ENCODE measurements around the gene C4BPB.
"Not testable (repeated sequence)": the region's sequence is repeated elsewhere in the genome, so short reads cannot be mapped to it uniquely, and the experiment has no call there.

Gene C4BPB

GRCh38 chr1:207088701-207089626 is at the start of gene C4BPB:
Gene C4BPB, plus strand, starts transcription at chr1:207088860. Its CDS starts 672 bp downstream, at chr1:207089532.
- no peak for DNase-seq (ENCODE audit: low spot score)

- no peak for DNase-seq (ENCODE audit: low spot score)
These were observed 49.1 kb upstream of the C4BPB start for GRCh38 chr1:207039380-207040180.

GRCh38 chr1:207040181-207040533 is 48.5 kb upstream of the C4BPB start:
- peak; percentile 32 for DNase-seq (ENCODE audit: low spot score)

GRCh38 chr1:207041397-207041796 is 47.3 kb upstream of the C4BPB start:
- DNase-seq (ENCODE audit: low spot score): not testable (repeated sequence)

- no peak for DNase-seq (ENCODE audit: low spot score)
These were observed 43.2 kb upstream of the C4BPB start for GRCh38 chr1:207045453-207045852.

- no peak for DNase-seq (ENCODE audit: low spot score)
These were observed 41.2 kb upstream of the C4BPB start for GRCh38 chr1:207047505-207047904.

GRCh38 chr1:207048041-207048440 is 40.6 kb upstream of the C4BPB start:
- no peak for DNase-seq (ENCODE audit: low spot score)

GRCh38 chr1:207049054-207049453 is 39.6 kb upstream of the C4BPB start:
- DNase-seq (ENCODE audit: low spot score): no peak

- DNase-seq (ENCODE audit: low spot score): no peak
These were observed 39.1 kb upstream of the C4BPB start for GRCh38 chr1:207049514-207049913.

GRCh38 chr1:207049974-207050391 is 38.7 kb upstream of the C4BPB start:
- DNase-seq (ENCODE audit: low spot score): peak; percentile 64

- peak; percentile 87 for DNase-seq (ENCODE audit: low spot score)
These were observed 38.0 kb upstream of the C4BPB start for GRCh38 chr1:207050480-207051190.

- DNase-seq (ENCODE audit: low spot score): peak; percentile 47
These were observed 37.3 kb upstream of the C4BPB start, which contains the start of gene YOD1 for GRCh38 chr1:207051191-207051943. Gene YOD1, minus strand, starts transcription at chr1:207051208. Its CDS starts 178 bp downstream, at chr1:207051030.

- DNase-seq (ENCODE audit: low spot score): peak; percentile 90
These were observed 35.5 kb upstream of the C4BPB start, which contains the start of gene PFKFB2 for GRCh38 chr1:207052911-207053769. Gene PFKFB2, plus strand, starts transcription at chr1:207053275. Its CDS starts 1,443 bp downstream, at chr1:207054718.

GRCh38 chr1:207054491-207054890 is 34.2 kb upstream of the C4BPB start:
- no peak for DNase-seq (ENCODE audit: low spot score)

GRCh38 chr1:207055386-207056001 is 33.2 kb upstream of the C4BPB start:
- no peak for DNase-seq (ENCODE audit: low spot score)

- DNase-seq (ENCODE audit: low spot score): no peak
These were observed 32.0 kb upstream of the C4BPB start for GRCh38 chr1:207056673-207057072.

- no peak for DNase-seq (ENCODE audit: low spot score)
These were observed 30.4 kb upstream of the C4BPB start for GRCh38 chr1:207058252-207058651.

- no peak for DNase-seq (ENCODE audit: low spot score)
These were observed 29.5 kb upstream of the C4BPB start for GRCh38 chr1:207058878-207059867.

GRCh38 chr1:207059881-207060280 is 28.8 kb upstream of the C4BPB start:
- no peak for DNase-seq (ENCODE audit: low spot score)
